Activated naive CD8-positive, alpha-beta T cell treated with anti-CD3 and anti-CD28 coated beads, Interleukin-2, amount 10 ng/mL, durations not matched to agents 7 days and 5 days (primary cell): Measurements from ENCODE around the gene PTPRJ. TPM values are rescaled to one million over a fixed set of nuclear protein-coding genes. Genes with fewer than 3 reads are reported as not detected.

Source experiments
- ATAC-seq: fragments of 150-1000 bp; cut with Tn5 transposase; one replicate; pipeline ENCODE4 v1.10.0; 2021; ENCODE audit warnings: low read depth, moderate library complexity
- POLR2A ChIA-PET: fragments of 350-600 bp; sonication (Branson Sonifier 250); formaldehyde crosslinking; loops from one replicate; lab custom pipeline; 2021; ENCODE audit warnings: antibody characterized with exemption; lab: Charles Lee
- DNase-seq: peaks from one replicate; pipeline ENCODE4 v3.0.0; 2021
- H3K27ac Mint-ChIP-seq: one replicate; pipeline ENCODE4 v1.8.0; 2022; ENCODE audit warnings: mild to moderate bottlenecking, mixed read lengths
- H3K27me3 Mint-ChIP-seq: one replicate; pipeline ENCODE4 v1.8.0; 2022; ENCODE audit warnings: mild to moderate bottlenecking, moderate library complexity, mixed read lengths
- H3K36me3 Mint-ChIP-seq: one replicate; pipeline ENCODE4 v1.8.0; 2021; ENCODE audit warnings: mild to moderate bottlenecking, mixed read lengths
- H3K4me1 Mint-ChIP-seq: one replicate; pipeline ENCODE4 v1.8.0; 2021; ENCODE audit warnings: mixed read lengths
- H3K4me3 Mint-ChIP-seq: one replicate; pipeline ENCODE4 v1.8.0; 2022; ENCODE audit warnings: mild to moderate bottlenecking, moderate library complexity, mixed read lengths
- H3K9me3 Mint-ChIP-seq: one replicate; pipeline ENCODE4 v1.8.0; 2021; ENCODE audit warnings: mixed read lengths
- total RNA-seq, 2 experiments: library from RNA; stranded (reverse); gene quantifications; one replicate each; pipeline ENCODE4 v1.2.3, GENCODE V29; 2021

PTPRJ gene
- total RNA-seq, 2 experiments from 2014 or later = 51.5 to 53.5 TPM

GRCh38 chr11:48031602-48032001 is 51.2 kb downstream of the PTPRJ start:
- Mint-ChIP-seq H3K4me1 (peaks cover 64% of the 10 kb centered on the region), H3K36me3 (peaks cover 24% of the 10 kb centered on the region), H3K9me3 (no peaks in the 10 kb centered on the region), H3K4me3 (no peak overlapping the region), H3K27ac (no peak overlapping the region), H3K27me3 (no peaks in the 10 kb centered on the region)
- DNase-seq (no peak), ATAC-seq (no peak)
- POLR2A ChIA-PET = no interaction called here

- H3K4me1 Mint-ChIP-seq = peaks cover 67% of the 10 kb centered on the region
- no peaks in the 10 kb centered on the region for H3K27me3 Mint-ChIP-seq
- no peak overlapping the region for H3K4me3 Mint-ChIP-seq
- POLR2A ChIA-PET = no interaction called here
- H3K9me3 Mint-ChIP-seq = no peaks in the 10 kb centered on the region
- peak overlapping the region; percentile 44 for H3K27ac Mint-ChIP-seq
- DNase-seq = no peak
- no peak for ATAC-seq
- H3K36me3 Mint-ChIP-seq = peaks cover 24% of the 10 kb centered on the region
Observed at GRCh38 chr11:48032721-48033120, 52.4 kb downstream of the PTPRJ start.

- Mint-ChIP-seq H3K4me1 (peaks cover 60% of the 10 kb centered on the region), H3K36me3 (peaks cover 27% of the 10 kb centered on the region), H3K27me3 (no peaks in the 10 kb centered on the region), H3K27ac (no peak overlapping the region), H3K9me3 (no peaks in the 10 kb centered on the region), H3K4me3 (no peak overlapping the region)
- no peak for ATAC-seq
- DNase-seq = no peak
- POLR2A ChIA-PET = interaction anchor here (0.6 to 3.7 kb wide), 7 partner anchors 8 to 613 kb away, joined by 3 to 17 read pairs (median 3); no protein-coding TSS in a partner anchor
Observed at GRCh38 chr11:48033918-48034341, 53.6 kb downstream of the PTPRJ start.

DNA sequence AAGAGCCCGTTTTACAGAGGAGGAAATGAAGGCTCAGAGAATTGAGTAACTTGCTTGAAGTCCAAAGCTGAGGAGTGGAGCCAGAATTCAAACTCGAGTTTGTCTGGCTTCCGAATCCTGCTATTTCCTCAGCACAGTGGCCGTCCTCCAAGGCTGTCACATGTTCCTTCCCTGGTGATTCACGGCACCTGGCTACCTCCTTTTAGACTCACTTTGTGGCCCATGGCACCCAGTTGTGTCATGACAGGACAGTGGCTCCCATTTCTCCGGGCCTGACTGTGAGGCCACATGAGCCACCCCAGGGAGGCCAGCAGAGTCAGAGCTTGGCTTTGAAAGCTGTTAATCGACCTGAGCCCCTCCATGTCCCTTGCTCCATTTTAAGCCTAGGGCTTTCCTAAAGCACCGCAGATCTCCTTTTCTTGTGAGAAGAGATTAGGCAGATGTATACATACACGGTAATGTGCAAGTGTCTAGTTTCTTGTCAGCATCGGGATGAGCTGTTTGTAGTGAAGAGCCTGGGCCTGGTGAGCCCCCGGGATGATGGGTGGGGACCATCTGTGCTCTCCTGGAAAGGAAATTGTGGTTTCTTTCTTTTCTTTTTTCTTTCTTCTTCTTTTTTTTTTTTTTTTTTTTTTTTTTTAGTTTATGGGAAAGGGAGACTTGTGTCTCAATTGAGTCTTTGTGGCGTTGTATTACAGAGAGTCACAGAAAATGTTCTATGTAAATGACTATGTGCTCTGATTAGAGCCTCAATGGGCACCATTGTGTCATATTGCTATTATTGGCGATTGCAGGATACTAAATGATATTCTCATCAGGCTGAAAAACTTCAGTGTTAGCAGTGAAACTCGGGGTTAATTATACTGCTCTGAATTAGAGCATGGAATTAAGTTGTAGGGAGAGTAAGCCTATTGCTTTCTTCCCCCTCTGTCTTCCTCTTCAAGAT is 54.8 kb downstream of the PTPRJ start:
- Mint-ChIP-seq H3K36me3 (peaks cover 25% of the 10 kb centered on the region), H3K27me3 (no peaks in the 10 kb centered on the region), H3K4me3 (peak overlapping the region; percentile 51), H3K4me1 (peaks cover 49% of the 10 kb centered on the region), H3K27ac (peak overlapping the region; percentile 60), H3K9me3 (no peaks in the 10 kb centered on the region)
- DNase-seq = no peak
- ATAC-seq = no peak
- POLR2A ChIA-PET = interaction anchor here (1.0 to 3.7 kb wide), 3 partner anchors 9 to 33 kb away, joined by 3 to 17 read pairs (median 6); no protein-coding TSS in a partner anchor

GRCh38 chr11:48036011-48036410 is 55.7 kb downstream of the PTPRJ start:
- Mint-ChIP-seq H3K27ac (no peak overlapping the region), H3K27me3 (no peaks in the 10 kb centered on the region), H3K9me3 (no peaks in the 10 kb centered on the region), H3K36me3 (peaks cover 28% of the 10 kb centered on the region), H3K4me3 (peak overlapping the region; percentile 51), H3K4me1 (peaks cover 51% of the 10 kb centered on the region)
- POLR2A ChIA-PET = interaction anchor here (0.7 to 3.7 kb wide), 2 partner anchors 20 to 35 kb away, joined by 4 to 17 read pairs; no protein-coding TSS in a partner anchor
- DNase-seq (no peak), ATAC-seq (no peak)

- no peak overlapping the region for H3K4me3 Mint-ChIP-seq
- no peak for DNase-seq
- peaks cover 27% of the 10 kb centered on the region for H3K36me3 Mint-ChIP-seq
- H3K27ac Mint-ChIP-seq = no peak overlapping the region
- H3K9me3 Mint-ChIP-seq = no peaks in the 10 kb centered on the region
- POLR2A ChIA-PET = interaction anchor here (0.7 to 3.7 kb wide), 2 partner anchors 19 to 35 kb away, joined by 4 to 17 read pairs; no protein-coding TSS in a partner anchor
- ATAC-seq = no peak
- H3K4me1 Mint-ChIP-seq = peaks cover 48% of the 10 kb centered on the region
- no peaks in the 10 kb centered on the region for H3K27me3 Mint-ChIP-seq
Observed at GRCh38 chr11:48036466-48036865, 56.1 kb downstream of the PTPRJ start.

GRCh38 chr11:48037709-48038468 is 57.5 kb downstream of the PTPRJ start:
- H3K36me3 Mint-ChIP-seq = peaks cover 26% of the 10 kb centered on the region
- peaks cover 49% of the 10 kb centered on the region for H3K4me1 Mint-ChIP-seq
- H3K9me3 Mint-ChIP-seq = no peaks in the 10 kb centered on the region
- H3K4me3 Mint-ChIP-seq = no peak overlapping the region
- POLR2A ChIA-PET = no interaction called here
- DNase-seq (no peak), ATAC-seq (no peak)
- H3K27ac Mint-ChIP-seq = no peak overlapping the region
- no peaks in the 10 kb centered on the region for H3K27me3 Mint-ChIP-seq

- Mint-ChIP-seq H3K4me3 (no peak overlapping the region), H3K27me3 (no peaks in the 10 kb centered on the region), H3K27ac (no peak overlapping the region), H3K4me1 (peaks cover 47% of the 10 kb centered on the region), H3K9me3 (no peaks in the 10 kb centered on the region), H3K36me3 (peaks cover 16% of the 10 kb centered on the region)
- POLR2A ChIA-PET = interaction anchor here (0.6 to 1.4 kb wide), 2 partner anchors 15 to 34 kb away, joined by 4 read pairs; no protein-coding TSS in a partner anchor
- DNase-seq (no peak), ATAC-seq (no peak)
Observed at GRCh38 chr11:48040830-48041444, 60.6 kb downstream of the PTPRJ start.

GRCh38 chr11:48041877-48042695 is 61.7 kb downstream of the PTPRJ start:
- H3K27me3 Mint-ChIP-seq = no peaks in the 10 kb centered on the region
- H3K4me3 Mint-ChIP-seq = peak overlapping the region; percentile 11
- ATAC-seq (no peak), DNase-seq (no peak)
- peaks cover 20% of the 10 kb centered on the region for H3K36me3 Mint-ChIP-seq
- POLR2A ChIA-PET = interaction anchor here (0.5 to 2.7 kb wide), 6 partner anchors 10 to 93 kb away, joined by 3 to 16 read pairs (median 4); no protein-coding TSS in a partner anchor
- peaks cover 45% of the 10 kb centered on the region for H3K4me1 Mint-ChIP-seq
- H3K9me3 Mint-ChIP-seq = no peaks in the 10 kb centered on the region
- peak overlapping the region; percentile 40 for H3K27ac Mint-ChIP-seq

DNA sequence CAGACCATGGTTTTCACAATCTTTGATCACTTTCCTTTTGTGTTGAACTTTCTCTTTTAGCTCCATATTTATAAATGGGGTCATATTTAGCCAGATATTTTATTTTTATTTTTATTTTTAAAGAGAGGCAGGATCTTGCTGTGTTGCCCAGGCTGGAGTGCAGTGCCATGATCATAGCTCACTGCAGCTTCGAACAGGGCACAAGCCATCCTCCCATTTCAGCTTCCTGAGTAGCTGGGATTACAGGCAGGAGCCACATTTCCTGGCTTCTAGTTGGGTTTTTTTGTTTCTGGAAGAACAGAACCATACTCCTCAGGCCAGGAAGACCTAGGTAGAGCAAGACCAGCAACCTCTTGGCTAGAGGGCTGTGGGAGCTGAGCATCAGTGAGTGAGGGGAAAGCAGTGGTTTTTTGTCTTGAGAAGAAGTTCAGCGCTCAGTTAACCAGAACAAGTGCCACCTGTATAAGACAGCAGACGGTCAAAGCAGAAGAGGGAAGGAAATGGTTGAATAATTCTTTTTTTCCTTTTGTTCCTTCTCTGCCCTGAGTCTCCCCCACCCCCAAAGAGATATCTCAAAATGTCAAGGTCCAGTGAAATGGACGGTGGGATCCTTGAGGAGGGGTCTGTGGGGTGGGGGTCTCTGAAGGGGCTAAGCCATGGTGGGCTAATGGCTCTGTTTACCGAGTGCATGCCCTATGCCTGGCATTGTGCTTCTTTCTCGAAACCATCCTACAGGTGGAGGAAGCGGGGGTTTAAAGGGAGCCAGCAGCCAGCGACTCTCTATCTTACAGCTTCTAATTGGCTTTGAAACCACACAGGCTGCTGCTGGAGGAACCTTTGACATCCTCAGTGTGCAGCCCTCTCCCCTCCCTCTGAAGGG is 63.0 kb downstream of the PTPRJ start:
- Mint-ChIP-seq H3K9me3 (no peaks in the 10 kb centered on the region), H3K4me1 (peaks cover 46% of the 10 kb centered on the region), H3K27me3 (no peaks in the 10 kb centered on the region), H3K36me3 (peaks cover 17% of the 10 kb centered on the region), H3K27ac (peak overlapping the region; percentile 74), H3K4me3 (peak overlapping the region; percentile 44)
- no peak for DNase-seq
- peak; percentile 90 for ATAC-seq
- POLR2A ChIA-PET = interaction anchor here (0.5 to 2.7 kb wide), 10 partner anchors 8 to 91 kb away, joined by 3 to 16 read pairs (median 4); no protein-coding TSS in a partner anchor

DNA sequence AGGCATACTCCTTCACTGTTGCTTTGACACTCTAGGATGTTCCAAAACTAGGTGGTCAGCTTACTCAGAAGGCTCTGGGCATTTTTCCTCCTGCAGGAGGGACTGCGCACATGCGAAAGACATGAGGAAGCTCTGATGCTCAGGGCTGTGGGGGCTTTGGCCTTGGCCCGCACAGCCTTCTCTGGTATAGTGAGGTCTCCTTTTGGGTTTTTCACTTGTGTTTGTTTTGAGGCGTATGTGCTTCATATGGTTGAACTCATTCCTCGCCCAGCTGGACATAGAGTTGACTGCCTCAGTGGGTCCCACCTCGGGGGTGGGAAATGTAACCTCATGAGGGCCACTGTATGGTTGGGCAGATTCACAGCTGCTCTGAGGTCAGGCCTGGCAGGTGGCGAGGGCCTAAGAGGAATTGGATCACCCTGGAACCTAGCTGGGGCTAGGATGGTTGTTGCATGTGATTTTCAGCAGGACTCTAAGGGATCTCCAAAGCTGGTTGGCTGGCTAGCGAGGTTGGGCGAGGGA is 63.7 kb downstream of the PTPRJ start:
- Mint-ChIP-seq H3K36me3 (peaks cover 17% of the 10 kb centered on the region), H3K27ac (peak overlapping the region; percentile 74), H3K9me3 (no peaks in the 10 kb centered on the region), H3K4me1 (peaks cover 47% of the 10 kb centered on the region), H3K4me3 (peak overlapping the region; percentile 44), H3K27me3 (no peaks in the 10 kb centered on the region)
- POLR2A ChIA-PET = interaction anchor here (0.6 to 2.7 kb wide), 5 partner anchors 11 to 61 kb away, joined by 3 to 16 read pairs (median 4); no protein-coding TSS in a partner anchor
- ATAC-seq (no peak), DNase-seq (no peak)
